GM19455 (cell line): ENCODE measurements around the gene ATXN7.
A peak's percentile ranks its signal among the peaks of the same experiment; 100 is the strongest.

Source experiments
- ATAC-seq: cut with Tn5 transposase; IDR thresholded peaks from one replicate; pipeline ENCODE4 v1.9.1; 2021; ENCODE audit not compliant: unreplicated experiment

ATXN7 gene

GRCh38 chr3:63862804-63863149, 890 bp upstream of the ATXN7 start:
- peak; percentile 0 for ATAC-seq

GRCh38 chr3:63864008-63864964, 619 bp downstream of the ATXN7 start:
- peak; percentile 42 for ATAC-seq

GRCh38 chr3:63864965-63865327, 1.3 kb downstream of the ATXN7 start:
- ATAC-seq: no peak

- ATAC-seq: no peak
These were observed 3.6 kb downstream of the ATXN7 start for GRCh38 chr3:63867225-63867624.

- ATAC-seq: no peak
These were observed 6.4 kb downstream of the ATXN7 start for GRCh38 chr3:63869940-63870614.

GRCh38 chr3:63870615-63871005, 6.9 kb downstream of the ATXN7 start:
- no peak for ATAC-seq

- no peak for ATAC-seq
These were observed 8.7 kb downstream of the ATXN7 start for GRCh38 chr3:63872135-63872924.

- ATAC-seq: no peak
These were observed 11.1 kb downstream of the ATXN7 start for GRCh38 chr3:63874769-63875168.

GRCh38 chr3:63875510-63875909, 11.8 kb downstream of the ATXN7 start:
- no peak for ATAC-seq

- ATAC-seq: no peak
These were observed 12.6 kb downstream of the ATXN7 start for GRCh38 chr3:63876260-63876659.

- ATAC-seq: no peak
These were observed 14.2 kb downstream of the ATXN7 start for GRCh38 chr3:63877737-63878393.

- ATAC-seq: no peak
These were observed 14.9 kb downstream of the ATXN7 start for GRCh38 chr3:63878394-63879060.

GRCh38 chr3:63880653-63881052, 17.0 kb downstream of the ATXN7 start:
- no peak for ATAC-seq

- no peak for ATAC-seq
These were observed 23.2 kb downstream of the ATXN7 start for GRCh38 chr3:63886858-63887257.

- ATAC-seq: no peak
These were observed 27.9 kb downstream of the ATXN7 start for GRCh38 chr3:63891518-63891917.

- ATAC-seq: no peak
These were observed 29.2 kb downstream of the ATXN7 start for GRCh38 chr3:63892773-63893352.

- no peak for ATAC-seq
These were observed 31.9 kb downstream of the ATXN7 start for GRCh38 chr3:63895422-63896189.

GRCh38 chr3:63896332-63897030, 32.8 kb downstream of the ATXN7 start:
- peak; percentile 65 for ATAC-seq

- no peak for ATAC-seq
These were observed 36.3 kb downstream of the ATXN7 start for GRCh38 chr3:63900010-63900409.
